Esophagus squamous epithelium (tissue), 5 donors: ENCODE data around the gene TMEM191C. TPM values are rescaled to one million over a fixed set of nuclear protein-coding genes. Genes with fewer than 3 reads are reported as not detected.
"Not testable (repeated sequence)": the region's sequence is repeated elsewhere in the genome, so short reads cannot be mapped to it uniquely, and the experiment has no call there.

ENCODE experiments used
- DNase-seq: peaks from one replicate; lab custom pipeline; 2025; lab: John Stamatoyannopoulos, UW
- H3K27ac ChIP-seq, 4 donors: fragments of 200-600 bp; sonication (generic); one replicate each; pipeline ENCODE4 v1.5.1; 2016 to 2019; ENCODE audit warnings: mild to moderate bottlenecking in 1 of 4
- H3K27me3 ChIP-seq, 4 donors: fragments of 200-600 bp; sonication (generic); 1 replicate in 3 of 4; 2 replicates in 1 of 4; pipeline versions ENCODE4 v1.5.1 to v1.6.0; 2017 to 2021; ENCODE audit warnings: antibody characterized with exemption in 1 of 4
- H3K36me3 ChIP-seq, 3 donors: fragments of 200-600 bp; sonication (generic); one replicate each; pipeline ENCODE4 v1.5.1; 2016 to 2019
- H3K4me1 ChIP-seq, 3 donors: fragments of 200-600 bp; sonication (generic); one replicate each; pipeline ENCODE4 v1.5.1; 2017 to 2019
- H3K4me3 ChIP-seq, 4 donors: fragments of 200-600 bp; sonication (generic); 1 replicate in 3 of 4; 2 replicates in 1 of 4; pipeline ENCODE4 v1.5.1; 2016 to 2019; ENCODE audit warnings: mild to moderate bottlenecking in 2 of 4, moderate library complexity in 1 of 4
- H3K9me3 ChIP-seq, 3 donors: fragments of 200-600 bp; sonication (generic); one replicate each; pipeline ENCODE4 v1.5.1; 2016 to 2019
- WGBS, 2 donors: methylation state at CpG; one replicate each; pipeline ENCODE4 v1.1.5; 2018; 5-methylcytosine and 5-hydroxymethylcytosine counted together
- intact Hi-C: fragments of 100-400 bp; cut with DNase I; formaldehyde crosslinking; loops from one replicate; pipeline ENCODE4 v1.15.0; 2022
- total RNA-seq, 4 donors: library from RNA; depleted of rRNA; stranded (reverse); fragments of >200 nt; gene quantifications; one replicate each; pipeline ENCODE4 v1.1.0, GENCODE V29; 2016
- donor health status: DM: yes; HTN: yes; CAD: no.

TMEM191C gene
- total RNA-seq, 4 donors from 2014 or later: 0.22 to 13.8 (median 4.7) TPM

- H3K27me3 ChIP-seq, intact Hi-C loops, H3K4me1 ChIP-seq, H3K9me3 ChIP-seq, H3K4me3 ChIP-seq, DNase-seq, H3K27ac ChIP-seq, H3K36me3 ChIP-seq: not testable (repeated sequence)
- no CpG with 5 or more reads among the region's 16 CpGs for WGBS, 2 donors
Observed at GRCh38 chr22:21499623-21500506, 32.7 kb downstream of the TMEM191C start.

- H3K27me3 ChIP-seq, H3K36me3 ChIP-seq, intact Hi-C loops, H3K9me3 ChIP-seq, H3K4me3 ChIP-seq, H3K27ac ChIP-seq, H3K4me1 ChIP-seq, DNase-seq: not testable (repeated sequence)
- no CpG with 5 or more reads among the region's 9 CpGs for WGBS, 2 donors
Observed at GRCh38 chr22:21510397-21510796, 43.2 kb downstream of the TMEM191C start.

GRCh38 chr22:21512022-21512421 lies 44.8 kb downstream of the TMEM191C start:
- H3K4me3 ChIP-seq, H3K36me3 ChIP-seq, intact Hi-C loops, H3K4me1 ChIP-seq, H3K9me3 ChIP-seq, H3K27ac ChIP-seq, DNase-seq, H3K27me3 ChIP-seq: not testable (repeated sequence)
- no CpG with 5 or more reads among the region's 11 CpGs for WGBS, 2 donors

- H3K27me3 ChIP-seq, intact Hi-C loops, H3K4me3 ChIP-seq, H3K27ac ChIP-seq, H3K9me3 ChIP-seq, H3K36me3 ChIP-seq, DNase-seq, H3K4me1 ChIP-seq: not testable (repeated sequence)
- no CpG with 5 or more reads among the region's 12 CpGs for WGBS, 2 donors
Observed at GRCh38 chr22:21514117-21514516, 46.9 kb downstream of the TMEM191C start.

- H3K27me3 ChIP-seq, DNase-seq, H3K4me3 ChIP-seq, H3K4me1 ChIP-seq, H3K27ac ChIP-seq, intact Hi-C loops, H3K9me3 ChIP-seq, H3K36me3 ChIP-seq: not testable (repeated sequence)
- no CpG with 5 or more reads among the region's 9 CpGs for WGBS, 2 donors
Observed at GRCh38 chr22:21515234-21515633, 48.0 kb downstream of the TMEM191C start.

- H3K4me3 ChIP-seq, H3K4me1 ChIP-seq, H3K27ac ChIP-seq, H3K27me3 ChIP-seq, DNase-seq, intact Hi-C loops, H3K9me3 ChIP-seq, H3K36me3 ChIP-seq: not testable (repeated sequence)
- no CpG with 5 or more reads among the region's 22 CpGs for WGBS, 2 donors
Observed at GRCh38 chr22:21516522-21516921, 49.3 kb downstream of the TMEM191C start.

- no CpG with 5 or more reads among the region's 115 CpGs for WGBS, 2 donors
- intact Hi-C loops, H3K4me1 ChIP-seq, DNase-seq, H3K9me3 ChIP-seq, H3K27ac ChIP-seq, H3K27me3 ChIP-seq, H3K36me3 ChIP-seq, H3K4me3 ChIP-seq: not testable (repeated sequence)
Observed at GRCh38 chr22:21516970-21517764, 50.0 kb downstream of the TMEM191C start.

Other genes with a start within 250 kb of the TMEM191C start
- not detected for gene RIMBP3B, start 83.6 kb upstream of the TMEM191C start, total RNA-seq
- 1 to 10 TPM; 3.3 to 5.2 (median 4.6) TPM for gene HIC2, start 50.0 kb upstream of the TMEM191C start, total RNA-seq
- not detected for gene RIMBP3C, start 84.1 kb downstream of the TMEM191C start, total RNA-seq
- gene UBE2L3, start 100.3 kb downstream of the TMEM191C start, total RNA-seq: 10 to 100 TPM; 34.7 to 53.8 (median 44.7) TPM
- 10 to 100 TPM; 34.1 to 53.8 (median 39.6) TPM for gene YDJC, start 162.6 kb downstream of the TMEM191C start, total RNA-seq
- gene CCDC116, start 165.4 kb downstream of the TMEM191C start, total RNA-seq: 1 to 10 TPM in 1 of 4 donors, not detected in 3; 1.9 TPM
- gene SDF2L1, start 174.9 kb downstream of the TMEM191C start, total RNA-seq: 10 to 100 TPM; 19.6 to 29.7 (median 24.6) TPM
- 10 to 100 TPM; 20.9 to 53.6 (median 49.7) TPM for gene PPIL2, start 198.6 kb downstream of the TMEM191C start, total RNA-seq